Liver (tissue), 9 donors: ENCODE results near the gene PATL2. TPM values are rescaled to one million over a fixed set of nuclear protein-coding genes. Genes with fewer than 3 reads are reported as not detected.

Experiments used
- DNase-seq: peaks from one replicate; pipeline ENCODE4 v3.0.0-alpha.2; 2017; ENCODE audit warnings: low spot score
- H3K27ac ChIP-seq, 2 donors: one replicate each; pipeline ENCODE4 v1.7.0; 2013; ENCODE audit warnings: inconsistent platforms in 2 of 2, low read length in 2 of 2, control low read depth in 1 of 2, low read depth in 1 of 2, mild to moderate bottlenecking in 1 of 2
- H3K27me3 ChIP-seq, 4 donors: one replicate each; pipeline versions ENCODE4 v1.6.1 to v1.7.0; 2013; ENCODE audit warnings: low read length in 3 of 4, inconsistent platforms in 1 of 4, mild to moderate bottlenecking in 1 of 4, moderate library complexity in 1 of 4; ENCODE audit not compliant: control insufficient read depth in 4 of 4, insufficient read depth in 4 of 4
- H3K36me3 ChIP-seq, 4 donors: one replicate each; pipeline versions ENCODE4 v1.6.1 to v1.7.0; 2013; ENCODE audit warnings: low read length in 3 of 4, mild to moderate bottlenecking in 3 of 4, low read depth in 1 of 4, moderate library complexity in 1 of 4; ENCODE audit not compliant: control insufficient read depth in 4 of 4, insufficient read depth in 3 of 4
- H3K4me1 ChIP-seq, 4 donors: one replicate each; pipeline versions ENCODE4 v1.6.1 to v1.7.0; 2013; ENCODE audit warnings: low read length in 3 of 4, mild to moderate bottlenecking in 3 of 4, moderate library complexity in 1 of 4; ENCODE audit not compliant: control insufficient read depth in 4 of 4, insufficient read depth in 4 of 4
- H3K4me3 ChIP-seq, 3 donors: one replicate each; pipeline versions ENCODE4 v1.6.1 to v1.7.0; 2013; ENCODE audit warnings: low read length in 3 of 3, control low read depth in 1 of 3, low read depth in 1 of 3, mild to moderate bottlenecking in 1 of 3
- H3K9ac ChIP-seq, 2 donors: one replicate each; pipeline ENCODE4 v1.7.0; 2013; ENCODE audit warnings: low read length in 2 of 2, mild to moderate bottlenecking in 2 of 2, moderate library complexity in 2 of 2, control low read depth in 1 of 2, low read depth in 1 of 2
- H3K9me3 ChIP-seq, 4 donors: one replicate each; pipeline versions ENCODE4 v1.6.1 to v1.7.0; 2013; ENCODE audit warnings: low read length in 3 of 4; ENCODE audit not compliant: control insufficient read depth in 4 of 4
- EGR1 ChIP-seq, 2 donors: IDR thresholded peaks; 2 replicates each; pipeline ENCODE4 v1.6.1; 2016 to 2018; ENCODE audit warnings: antibody characterized with exemption in 2 of 2, low read depth in 2 of 2
- FOXA1 ChIP-seq: IDR thresholded peaks from 2 replicates; pipeline ENCODE4 v1.6.1; 2016; ENCODE audit warnings: antibody characterized with exemption
- FOXA2 ChIP-seq: IDR thresholded peaks from 2 replicates; pipeline ENCODE4 v1.6.1; 2016; ENCODE audit warnings: antibody characterized with exemption
- GABPA ChIP-seq, 2 donors: IDR thresholded peaks in 1 of 2; conservative IDR thresholded peaks in 1 of 2; 2 replicates each; pipeline ENCODE4 v1.6.1; 2016; ENCODE audit warnings: antibody characterized with exemption in 2 of 2, mild to moderate bottlenecking in 1 of 2, moderate library complexity in 1 of 2
- HNF4A ChIP-seq, 2 donors: conservative IDR thresholded peaks; 2 replicates each; pipeline ENCODE4 v1.6.1; 2016; ENCODE audit warnings: antibody characterized with exemption in 2 of 2, mild to moderate bottlenecking in 2 of 2
- HNF4G ChIP-seq: IDR thresholded peaks from 2 replicates; pipeline ENCODE4 v1.6.1; 2016; ENCODE audit warnings: antibody characterized with exemption
- JUND ChIP-seq, 2 donors: IDR thresholded peaks; 2 replicates each; pipeline ENCODE4 v1.6.1; 2016; ENCODE audit warnings: antibody characterized with exemption in 2 of 2
- NR2F2 ChIP-seq: IDR thresholded peaks from 2 replicates; pipeline ENCODE4 v1.6.1; 2016; ENCODE audit warnings: antibody characterized with exemption
- RAD21 ChIP-seq, 2 donors: IDR thresholded peaks; 2 replicates each; pipeline ENCODE4 v1.6.1; 2016; ENCODE audit warnings: antibody characterized with exemption in 2 of 2, mild to moderate bottlenecking in 2 of 2
- RXRA ChIP-seq, 2 donors: IDR thresholded peaks; 2 replicates each; pipeline ENCODE4 v1.6.1; 2017 to 2018; ENCODE audit warnings: antibody characterized with exemption in 2 of 2, mild to moderate bottlenecking in 1 of 2
- SP1 ChIP-seq: IDR thresholded peaks from 2 replicates; pipeline ENCODE4 v1.6.1; 2018; ENCODE audit warnings: antibody characterized with exemption, mild to moderate bottlenecking
- TAF1 ChIP-seq: conservative IDR thresholded peaks from 2 replicates; pipeline ENCODE4 v1.6.1; 2016; ENCODE audit warnings: antibody characterized with exemption, mild to moderate bottlenecking
- YY1 ChIP-seq: IDR thresholded peaks from 2 replicates; pipeline ENCODE4 v1.6.1; 2016; ENCODE audit warnings: antibody characterized with exemption, mild to moderate bottlenecking
- WGBS: extraction: QIAGEN DNeasy Blood & Tissue Kit; methylation state at CpG from one replicate; pipeline ENCODE4 v1.1.7; 2013; 5-methylcytosine and 5-hydroxymethylcytosine counted together
- polyA plus RNA-seq, 2 donors: library from polyadenylated mRNA; stranded (reverse) in 1 of 2; unstranded in 1 of 2; fragments of 200-250 nt in 1 of 2; fragments of >200 nt in 1 of 2; fragmentation: Nextera tagmentation in 1 of 2; extraction: Ambion mirVana in 1 of 2; gene quantifications; one replicate each; pipeline versions ENCODE4 v1.2.1 to v1.2.3, GENCODE V29; 2013 to 2015
- total RNA-seq, 2 donors: library from RNA; depleted of rRNA; stranded (reverse); fragments of >200 nt; gene quantifications; one replicate each; pipeline ENCODE4 v1.2.3, GENCODE V29; 2014
- TF ChIP-seq, protein P1 (sequence below): IDR thresholded peaks from 2 replicates; pipeline ENCODE4 v1.6.1; 2016; ENCODE audit warnings: antibody characterized with exemption
- TF ChIP-seq, protein P2 (sequence below): IDR thresholded peaks from 2 replicates; pipeline ENCODE4 v1.6.1; 2016; ENCODE audit warnings: antibody characterized with exemption
- TF ChIP-seq, protein P3 (sequence below): IDR thresholded peaks from 2 replicates; pipeline ENCODE4 v1.6.1; 2016; ENCODE audit warnings: antibody characterized with exemption, mild to moderate bottlenecking
- TF ChIP-seq, protein P4 (sequence below): IDR thresholded peaks from 2 replicates; pipeline ENCODE4 v1.6.1; 2016; ENCODE audit warnings: antibody characterized with exemption
- TF ChIP-seq, protein P5 (sequence below): fragments of 150-350 bp; IDR thresholded peaks from 2 replicates; pipeline ENCODE4 v1.5.1; 2017; ENCODE audit warnings: improper control_type of control experiment, low read depth, low read length; ENCODE audit not compliant: missing input control
- donor health status: healthy.
- donor health status: healthy.
- donor health status: healthy.
- donor health status: healthy.
- donor health status: healthy.

Gene PATL2
- total and polyA plus RNA-seq, 4 donors: 0.32 to 1.0 (median 0.67) TPM

DNA sequence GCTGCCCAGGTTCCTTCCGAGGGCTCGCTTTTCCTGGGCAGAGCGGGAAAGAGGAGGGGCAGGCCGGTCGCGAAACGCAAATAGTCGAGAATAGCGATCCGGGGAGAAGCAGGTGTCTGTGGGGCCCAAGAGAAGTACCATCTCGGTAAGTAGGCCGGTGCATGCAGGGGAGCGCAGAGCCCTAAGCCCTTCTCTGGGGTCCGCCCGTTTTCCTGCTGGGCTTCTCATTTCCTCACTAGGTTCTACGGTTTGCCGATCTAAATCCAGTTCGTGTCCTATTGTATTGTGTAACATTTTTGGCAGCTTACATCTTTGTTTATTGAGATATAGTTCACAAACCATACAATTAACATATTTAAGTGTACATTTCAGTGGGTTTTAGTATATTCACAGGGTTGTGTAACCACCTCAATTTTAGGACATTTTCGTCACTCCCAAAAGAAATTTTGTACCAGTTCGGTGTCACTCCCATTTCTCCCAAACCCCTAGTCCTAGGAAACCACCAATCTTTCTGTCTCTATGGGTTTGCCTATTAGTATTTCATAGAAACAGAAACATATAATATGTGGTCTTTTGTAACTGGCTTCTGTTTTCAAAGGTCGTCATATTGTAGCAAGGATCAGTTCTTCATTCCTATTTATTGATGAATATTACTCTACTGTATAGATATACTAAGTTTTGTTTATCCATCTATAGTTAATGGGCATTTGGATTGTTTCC, 18.4 kb upstream of the PATL2 start:
- H3K36me3 ChIP-seq: peaks cover 0 to 8% (median 5%) of the 10 kb centered on the region in 4 donors
- no peaks in the 10 kb centered on the region for H3K27me3 ChIP-seq
- peak overlapping the region; percentile 75 to 98 for H3K9ac ChIP-seq
- peaks cover 0 to 7% (median under 1%) of the 10 kb centered on the region in 4 donors for H3K4me1 ChIP-seq
- H3K9me3 ChIP-seq: no peaks in the 10 kb centered on the region
- TF ChIP-seq, protein P1, sequence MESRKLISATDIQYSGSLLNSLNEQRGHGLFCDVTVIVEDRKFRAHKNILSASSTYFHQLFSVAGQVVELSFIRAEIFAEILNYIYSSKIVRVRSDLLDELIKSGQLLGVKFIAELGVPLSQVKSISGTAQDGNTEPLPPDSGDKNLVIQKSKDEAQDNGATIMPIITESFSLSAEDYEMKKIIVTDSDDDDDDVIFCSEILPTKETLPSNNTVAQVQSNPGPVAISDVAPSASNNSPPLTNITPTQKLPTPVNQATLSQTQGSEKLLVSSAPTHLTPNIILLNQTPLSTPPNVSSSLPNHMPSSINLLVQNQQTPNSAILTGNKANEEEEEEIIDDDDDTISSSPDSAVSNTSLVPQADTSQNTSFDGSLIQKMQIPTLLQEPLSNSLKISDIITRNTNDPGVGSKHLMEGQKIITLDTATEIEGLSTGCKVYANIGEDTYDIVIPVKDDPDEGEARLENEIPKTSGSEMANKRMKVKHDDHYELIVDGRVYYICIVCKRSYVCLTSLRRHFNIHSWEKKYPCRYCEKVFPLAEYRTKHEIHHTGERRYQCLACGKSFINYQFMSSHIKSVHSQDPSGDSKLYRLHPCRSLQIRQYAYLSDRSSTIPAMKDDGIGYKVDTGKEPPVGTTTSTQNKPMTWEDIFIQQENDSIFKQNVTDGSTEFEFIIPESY: no peak
- TF ChIP-seq TAF1 (no peak), FOXA1 (no peak), SP1 (no peak), HNF4A (conservative IDR thresholded peaks at IDR 0.05) (no peak), EGR1 (IDR thresholded peaks at IDR 0.05; ENCODE audit: low read depth in 2 of 2) (no peak), NR2F2 (no peak), JUND (IDR thresholded peaks at IDR 0.05) (no peak), RAD21 (IDR thresholded peaks at IDR 0.05) (no peak), YY1 (no peak), RXRA (IDR thresholded peaks at IDR 0.05) (no peak), FOXA2 (no peak)
- peak overlapping the region; percentile 98 to 99 for H3K27ac ChIP-seq
- 4% methylated on average over 21 of the region's 21 CpGs for WGBS
- no peak for DNase-seq
- peak overlapping the region; percentile 90 to 91 (median 90) for H3K4me3 ChIP-seq

DNA sequence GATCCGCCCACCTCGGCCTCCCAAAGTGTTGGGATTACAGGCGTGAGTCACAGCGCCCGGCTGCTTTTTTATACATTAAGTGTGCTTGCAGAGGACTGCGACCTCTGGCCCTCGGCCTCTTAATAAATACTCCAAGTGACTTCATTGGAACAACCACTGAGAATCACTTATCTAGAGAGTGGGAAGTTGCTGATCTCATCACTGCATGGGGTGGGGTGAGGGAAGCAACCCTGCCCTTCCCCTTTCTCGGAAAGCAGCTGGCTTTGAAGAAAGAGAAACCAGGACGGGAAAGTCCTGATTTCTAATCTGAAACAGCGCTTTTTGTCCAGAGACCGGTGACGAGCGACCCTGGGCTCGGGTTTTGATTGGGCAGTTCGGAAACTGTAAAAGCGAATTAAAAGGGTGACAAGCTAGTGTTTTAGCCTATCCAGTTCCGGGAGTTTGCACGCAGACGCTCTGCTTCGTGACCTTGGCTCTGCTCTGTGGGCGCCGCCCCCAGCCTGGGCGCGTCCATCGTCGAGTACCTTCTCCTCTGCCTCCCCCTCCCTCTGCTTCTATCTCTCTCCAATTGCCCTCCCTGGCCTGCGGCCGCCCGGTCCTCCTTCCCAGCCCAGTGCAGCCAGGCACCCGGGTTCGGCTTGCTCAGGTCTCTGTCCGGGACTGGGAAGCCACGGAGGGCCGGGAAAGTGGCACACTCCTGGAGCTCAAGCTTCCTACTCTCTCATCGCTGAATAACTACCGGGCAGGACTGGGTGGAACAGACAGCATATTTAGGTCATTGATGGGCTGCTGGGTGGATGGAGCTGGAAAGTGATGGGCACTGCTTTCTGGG, 17.7 kb upstream of the PATL2 start:
- DNase-seq: peak; percentile 83

More for the DNA sequence above, 17.7 kb upstream of the PATL2 start:
- Histone ChIP-seq H3K36me3 (peaks cover 0 to 8% (median 5%) of the 10 kb centered on the region in 4 donors), H3K27me3 (no peaks in the 10 kb centered on the region), H3K27ac (peak overlapping the region; percentile 98 to 99), H3K9ac (peak overlapping the region; percentile 75 to 98), H3K4me1 (peaks cover 0 to 7% (median under 1%) of the 10 kb centered on the region in 4 donors), H3K9me3 (no peaks in the 10 kb centered on the region), H3K4me3 (peak overlapping the region; percentile 90 to 91 (median 90))
- WGBS: under 1% methylated on average over 36 of the region's 36 CpGs
- peak in 1 of 2 donors; percentile 57 for TF ChIP-seq GABPA (IDR thresholded peaks at IDR 0.05 in 1 of 2, conservative IDR thresholded peaks at IDR 0.05 in 1 of 2)
- TF ChIP-seq HNF4A (conservative IDR thresholded peaks at IDR 0.05): peak; percentile 60 to 65
- peak; percentile 89 for TF ChIP-seq SP1
- TF ChIP-seq, protein P2, sequence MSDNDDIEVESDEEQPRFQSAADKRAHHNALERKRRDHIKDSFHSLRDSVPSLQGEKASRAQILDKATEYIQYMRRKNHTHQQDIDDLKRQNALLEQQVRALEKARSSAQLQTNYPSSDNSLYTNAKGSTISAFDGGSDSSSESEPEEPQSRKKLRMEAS: peak; percentile 87
- TF ChIP-seq EGR1 (IDR thresholded peaks at IDR 0.05; ENCODE audit: low read depth in 2 of 2): peak in 1 of 2 donors; percentile 58
- peak; percentile 97 for TF ChIP-seq JUND (IDR thresholded peaks at IDR 0.05)
- peak; percentile 80 for TF ChIP-seq YY1
- no peak for TF ChIP-seq FOXA1
- TF ChIP-seq, protein P1: peak; percentile 62
- TF ChIP-seq HNF4G: peak; percentile 28
- TF ChIP-seq TAF1: no peak
- TF ChIP-seq, protein P3, sequence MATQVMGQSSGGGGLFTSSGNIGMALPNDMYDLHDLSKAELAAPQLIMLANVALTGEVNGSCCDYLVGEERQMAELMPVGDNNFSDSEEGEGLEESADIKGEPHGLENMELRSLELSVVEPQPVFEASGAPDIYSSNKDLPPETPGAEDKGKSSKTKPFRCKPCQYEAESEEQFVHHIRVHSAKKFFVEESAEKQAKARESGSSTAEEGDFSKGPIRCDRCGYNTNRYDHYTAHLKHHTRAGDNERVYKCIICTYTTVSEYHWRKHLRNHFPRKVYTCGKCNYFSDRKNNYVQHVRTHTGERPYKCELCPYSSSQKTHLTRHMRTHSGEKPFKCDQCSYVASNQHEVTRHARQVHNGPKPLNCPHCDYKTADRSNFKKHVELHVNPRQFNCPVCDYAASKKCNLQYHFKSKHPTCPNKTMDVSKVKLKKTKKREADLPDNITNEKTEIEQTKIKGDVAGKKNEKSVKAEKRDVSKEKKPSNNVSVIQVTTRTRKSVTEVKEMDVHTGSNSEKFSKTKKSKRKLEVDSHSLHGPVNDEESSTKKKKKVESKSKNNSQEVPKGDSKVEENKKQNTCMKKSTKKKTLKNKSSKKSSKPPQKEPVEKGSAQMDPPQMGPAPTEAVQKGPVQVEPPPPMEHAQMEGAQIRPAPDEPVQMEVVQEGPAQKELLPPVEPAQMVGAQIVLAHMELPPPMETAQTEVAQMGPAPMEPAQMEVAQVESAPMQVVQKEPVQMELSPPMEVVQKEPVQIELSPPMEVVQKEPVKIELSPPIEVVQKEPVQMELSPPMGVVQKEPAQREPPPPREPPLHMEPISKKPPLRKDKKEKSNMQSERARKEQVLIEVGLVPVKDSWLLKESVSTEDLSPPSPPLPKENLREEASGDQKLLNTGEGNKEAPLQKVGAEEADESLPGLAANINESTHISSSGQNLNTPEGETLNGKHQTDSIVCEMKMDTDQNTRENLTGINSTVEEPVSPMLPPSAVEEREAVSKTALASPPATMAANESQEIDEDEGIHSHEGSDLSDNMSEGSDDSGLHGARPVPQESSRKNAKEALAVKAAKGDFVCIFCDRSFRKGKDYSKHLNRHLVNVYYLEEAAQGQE: peak; percentile 90
- peak; percentile 92 for TF ChIP-seq NR2F2
- peak; percentile 81 to 85 for TF ChIP-seq RXRA (IDR thresholded peaks at IDR 0.05)
- TF ChIP-seq, protein P4, sequence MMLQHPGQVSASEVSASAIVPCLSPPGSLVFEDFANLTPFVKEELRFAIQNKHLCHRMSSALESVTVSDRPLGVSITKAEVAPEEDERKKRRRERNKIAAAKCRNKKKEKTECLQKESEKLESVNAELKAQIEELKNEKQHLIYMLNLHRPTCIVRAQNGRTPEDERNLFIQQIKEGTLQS: peak; percentile 86
- TF ChIP-seq RAD21 (IDR thresholded peaks at IDR 0.05): peak; percentile 22 to 23
- TF ChIP-seq, protein P5, sequence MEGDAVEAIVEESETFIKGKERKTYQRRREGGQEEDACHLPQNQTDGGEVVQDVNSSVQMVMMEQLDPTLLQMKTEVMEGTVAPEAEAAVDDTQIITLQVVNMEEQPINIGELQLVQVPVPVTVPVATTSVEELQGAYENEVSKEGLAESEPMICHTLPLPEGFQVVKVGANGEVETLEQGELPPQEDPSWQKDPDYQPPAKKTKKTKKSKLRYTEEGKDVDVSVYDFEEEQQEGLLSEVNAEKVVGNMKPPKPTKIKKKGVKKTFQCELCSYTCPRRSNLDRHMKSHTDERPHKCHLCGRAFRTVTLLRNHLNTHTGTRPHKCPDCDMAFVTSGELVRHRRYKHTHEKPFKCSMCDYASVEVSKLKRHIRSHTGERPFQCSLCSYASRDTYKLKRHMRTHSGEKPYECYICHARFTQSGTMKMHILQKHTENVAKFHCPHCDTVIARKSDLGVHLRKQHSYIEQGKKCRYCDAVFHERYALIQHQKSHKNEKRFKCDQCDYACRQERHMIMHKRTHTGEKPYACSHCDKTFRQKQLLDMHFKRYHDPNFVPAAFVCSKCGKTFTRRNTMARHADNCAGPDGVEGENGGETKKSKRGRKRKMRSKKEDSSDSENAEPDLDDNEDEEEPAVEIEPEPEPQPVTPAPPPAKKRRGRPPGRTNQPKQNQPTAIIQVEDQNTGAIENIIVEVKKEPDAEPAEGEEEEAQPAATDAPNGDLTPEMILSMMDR: no peak
- no peak for TF ChIP-seq FOXA2
